Right hindlimb (tissue), 1 donor: ENCODE data around the gene EBPL.
A peak's percentile ranks its signal among the peaks of the same experiment; 100 is the strongest.

Experiments
- DNase-seq: peaks from one replicate; pipeline ENCODE4 v3.0.0-alpha.2; 2018

Gene EBPL

DNA sequence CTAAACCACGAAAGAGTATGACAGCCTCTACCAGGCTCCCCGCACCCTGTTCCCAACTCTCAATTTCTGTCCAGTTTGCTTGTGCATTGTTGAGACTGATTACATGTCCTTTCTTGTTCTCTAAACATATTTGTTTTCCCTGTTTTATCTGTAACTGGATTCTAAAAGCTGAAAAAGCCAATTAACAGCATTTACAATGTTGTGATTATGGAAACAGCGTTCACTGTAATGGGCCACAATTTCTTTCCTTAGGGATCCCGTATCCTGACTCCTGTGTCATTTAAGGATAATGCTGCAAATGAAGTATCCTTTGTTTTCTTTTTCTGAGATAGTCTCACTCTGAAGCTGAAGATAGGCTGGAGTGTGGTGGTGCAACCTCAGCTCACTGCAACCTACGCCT, 20.5 kb downstream of the EBPL start:
- DNase-seq = no peak

DNA sequence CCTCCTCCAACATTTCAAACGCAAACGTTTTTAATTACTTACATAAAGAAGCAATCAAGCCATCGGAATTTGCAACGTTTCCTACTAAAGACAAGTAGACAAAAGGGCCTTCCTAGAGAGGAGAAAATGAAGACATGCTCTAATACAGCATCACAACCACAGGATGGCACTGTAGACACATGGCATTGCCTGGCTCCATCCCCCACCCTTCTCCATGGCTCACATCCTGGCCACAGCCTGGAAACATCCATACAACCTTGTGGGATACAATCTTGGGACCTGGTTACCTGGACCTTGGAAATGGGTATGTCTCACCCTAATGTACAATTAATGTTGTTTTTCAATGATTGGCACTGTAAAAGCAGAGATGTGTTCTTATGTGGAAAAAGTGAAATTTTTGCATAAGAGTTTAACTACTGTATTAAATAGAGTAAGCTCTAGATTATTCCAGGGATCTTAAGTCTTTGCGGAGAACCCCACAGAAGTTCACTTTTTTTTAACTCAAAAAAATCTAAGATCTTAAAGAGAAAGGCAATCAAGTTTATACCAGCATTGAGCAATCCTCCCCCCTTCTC, 21.5 kb downstream of the EBPL start:
- peak; percentile 71 for DNase-seq

DNA sequence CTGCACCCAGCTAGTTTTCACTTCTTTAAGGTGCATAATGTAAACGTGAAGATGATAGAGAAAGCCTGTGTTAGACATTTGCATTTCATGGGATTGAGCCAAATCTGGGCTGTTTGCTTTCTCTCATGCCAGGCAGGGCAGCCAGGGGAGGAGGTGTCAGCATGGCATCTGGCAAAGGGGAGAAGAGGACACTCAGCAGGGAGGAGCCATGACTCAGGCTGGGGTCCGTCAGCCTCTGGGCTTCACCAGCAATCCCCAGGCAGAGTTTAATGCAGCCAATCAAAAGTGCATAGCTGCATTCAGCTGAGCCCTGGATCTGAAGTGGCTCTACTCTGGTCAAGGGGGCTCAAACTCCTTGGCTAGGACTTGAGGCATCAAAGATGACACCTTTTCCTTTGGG, 23.5 kb downstream of the EBPL start:
- DNase-seq = no peak

DNA sequence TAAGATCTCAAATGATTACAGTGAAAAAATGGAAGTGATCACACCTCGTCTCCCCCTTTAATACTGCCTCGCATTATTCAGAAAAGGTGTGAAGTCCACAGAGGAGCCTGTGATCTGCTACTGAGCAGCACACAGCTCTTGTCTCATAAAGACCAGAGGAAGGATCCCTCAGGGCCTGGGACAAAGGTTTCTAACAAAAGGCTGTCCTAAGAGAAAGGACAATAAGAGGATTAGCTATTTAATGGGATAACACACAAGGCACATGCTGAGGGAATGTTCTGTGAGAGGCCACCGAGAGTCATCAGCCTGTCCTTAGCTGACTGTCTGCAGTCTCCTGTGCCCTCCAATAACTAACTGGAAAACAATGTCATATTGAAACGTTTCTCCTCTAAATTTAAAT, 26.7 kb downstream of the EBPL start:
- DNase-seq = no peak

DNA sequence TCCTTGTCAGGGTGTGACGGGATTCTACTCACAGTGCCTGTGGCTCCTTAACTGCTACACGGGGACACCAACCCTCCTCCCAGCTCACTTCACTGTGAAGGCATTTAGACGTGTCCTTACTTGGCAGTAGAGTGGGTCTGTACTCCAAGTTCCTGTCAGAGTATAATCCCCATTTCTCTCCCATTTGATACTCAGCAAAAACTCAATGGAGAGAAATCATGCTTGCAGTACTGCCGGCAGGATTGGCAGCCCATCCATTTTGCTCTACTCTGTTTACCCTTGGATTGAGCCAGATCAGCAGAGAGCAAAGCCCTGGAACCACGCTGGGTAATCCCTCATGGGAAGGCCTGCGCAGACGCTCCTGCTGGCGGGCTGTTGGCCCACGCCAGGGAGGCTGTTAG, 34.0 kb downstream of the EBPL start:
- DNase-seq = no peak

DNA sequence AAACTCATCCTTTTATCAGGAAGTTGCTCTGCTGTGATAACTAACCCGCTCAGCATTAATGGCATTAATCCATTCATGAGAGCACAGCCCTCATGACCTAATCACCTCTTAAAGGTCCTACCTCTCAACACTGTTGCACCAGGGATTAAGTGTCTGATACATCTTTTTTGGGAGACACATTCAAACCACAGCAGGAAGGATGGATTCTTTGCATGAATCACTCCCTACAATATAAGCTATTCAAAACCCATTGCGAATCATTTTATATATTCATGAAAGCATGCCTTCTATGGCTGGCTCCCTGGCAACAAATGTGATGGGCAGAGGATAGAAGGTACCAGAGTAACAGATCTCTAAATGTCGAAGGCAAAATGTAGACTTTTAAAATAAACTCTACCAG, 35.4 kb downstream of the EBPL start:
- no peak for DNase-seq

DNA sequence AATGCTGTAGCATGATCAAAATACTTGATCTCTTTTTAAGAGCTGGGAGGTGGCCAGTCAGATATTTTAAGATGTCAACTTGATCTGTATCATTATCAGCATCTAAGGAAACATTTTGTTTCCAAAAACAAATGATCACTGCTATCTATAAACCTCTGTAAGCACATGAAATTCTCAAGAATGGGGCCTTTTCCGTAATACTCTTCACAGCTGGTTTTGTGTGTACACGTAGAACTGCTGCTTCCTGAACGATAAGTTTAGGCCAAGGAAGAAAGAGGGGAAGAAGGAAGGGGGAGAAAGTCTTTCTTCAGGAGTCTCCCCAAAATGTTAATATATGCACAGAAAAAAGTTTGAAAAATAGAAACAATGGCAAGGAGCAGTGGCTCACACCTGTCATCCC, 37.3 kb downstream of the EBPL start:
- no peak for DNase-seq

DNA sequence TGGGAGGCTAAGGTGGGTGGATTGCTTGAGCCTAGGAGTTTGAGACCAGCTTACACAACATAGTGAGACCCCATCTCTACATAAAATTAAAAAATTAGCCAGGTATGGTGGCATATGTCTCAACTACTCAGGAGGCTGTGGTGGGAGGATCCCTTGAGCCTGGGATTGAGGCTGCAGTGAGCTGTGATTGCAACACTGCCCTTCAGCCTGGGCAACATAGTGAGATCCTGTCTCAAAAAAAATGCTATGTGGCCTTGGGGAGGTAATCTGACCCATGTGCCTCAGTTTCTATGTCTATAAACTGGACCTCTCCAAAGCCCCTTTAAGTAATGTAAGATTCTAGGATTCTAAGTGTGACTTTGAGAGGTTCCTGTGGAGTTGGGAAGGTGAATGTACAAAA, 37.8 kb downstream of the EBPL start:
- no peak for DNase-seq

DNA sequence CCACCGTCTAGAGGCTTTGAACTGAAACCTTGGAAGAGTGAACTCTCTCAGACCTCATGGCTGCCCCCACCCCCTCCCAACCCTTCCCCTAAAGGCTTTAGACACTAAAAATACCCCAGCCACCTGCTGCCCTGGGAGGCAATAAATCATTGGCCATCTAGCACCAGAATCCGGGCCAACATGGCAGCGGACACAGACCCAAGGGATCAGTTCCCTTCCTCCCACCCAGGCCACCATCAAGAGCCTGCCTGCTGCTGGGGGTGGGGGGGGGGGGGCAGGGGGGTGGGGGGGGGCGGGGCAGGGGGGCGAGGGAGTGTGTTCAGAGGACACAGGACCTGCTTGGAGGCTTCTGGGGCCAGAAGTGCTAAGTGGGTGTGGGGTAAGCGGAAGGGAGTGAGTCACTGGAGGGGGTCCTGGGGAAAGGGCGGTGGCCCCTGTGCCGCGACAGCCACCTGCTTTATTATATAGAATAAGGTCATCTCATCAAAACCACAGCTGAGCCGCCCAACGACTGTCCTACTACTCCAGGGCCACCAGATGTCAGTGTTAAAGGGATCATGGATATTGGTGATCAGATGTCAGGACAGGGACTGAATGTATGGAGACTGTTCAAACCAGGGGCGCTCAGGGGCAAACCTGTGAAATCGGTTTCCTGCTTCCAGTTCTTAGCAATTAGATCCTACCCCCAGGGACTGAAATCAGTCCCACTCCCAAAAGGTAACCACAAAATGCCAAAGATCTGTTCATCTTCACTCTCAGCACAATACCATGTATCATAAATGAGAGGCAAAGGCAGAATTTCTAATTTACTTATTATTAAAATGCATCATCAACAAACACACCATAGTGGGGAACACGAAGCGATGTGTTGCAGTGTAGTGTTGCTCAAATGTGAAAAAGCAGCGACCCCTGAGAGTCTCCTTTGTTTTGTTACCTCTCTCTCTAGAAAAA, 38.7 kb downstream of the EBPL start:
- DNase-seq = peak; percentile 54

DNA sequence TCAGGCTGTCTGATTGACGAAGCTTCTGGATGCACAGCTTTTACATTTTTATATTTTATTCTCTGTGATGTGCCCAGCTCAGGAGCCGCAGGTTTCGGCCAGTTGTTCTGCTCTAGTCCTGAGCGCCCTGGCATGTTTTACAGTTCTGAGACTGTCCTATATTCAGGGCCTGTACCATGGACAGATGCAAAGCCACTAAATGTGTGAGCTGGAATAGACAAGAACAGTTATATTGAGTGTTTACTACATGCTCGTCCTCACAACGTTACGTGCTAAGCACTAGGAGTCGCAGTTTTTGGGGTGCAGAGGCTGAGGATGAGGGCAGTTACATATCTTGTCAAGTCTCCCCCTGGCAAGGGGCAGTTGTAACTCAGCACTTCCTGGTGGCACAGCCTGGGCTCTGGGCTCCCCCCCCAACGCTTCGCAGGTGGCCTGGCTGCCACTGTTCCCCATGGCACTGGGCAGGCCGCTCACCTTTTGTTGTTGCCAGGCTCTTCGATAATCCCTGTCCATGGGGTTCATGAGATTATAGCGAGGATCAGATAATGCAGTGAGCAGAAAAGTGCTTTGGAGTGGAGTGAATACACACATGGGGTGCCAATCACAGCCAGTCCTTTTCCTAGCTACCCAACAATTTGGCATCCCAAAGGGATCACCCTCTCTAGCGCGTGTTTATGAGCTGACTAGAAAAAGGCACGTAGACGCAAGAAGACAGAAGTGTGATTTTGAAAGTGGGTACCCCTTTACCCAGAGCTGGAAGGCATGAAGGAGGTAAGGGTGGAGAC, 39.5 kb downstream of the EBPL start:
- no peak for DNase-seq

DNA sequence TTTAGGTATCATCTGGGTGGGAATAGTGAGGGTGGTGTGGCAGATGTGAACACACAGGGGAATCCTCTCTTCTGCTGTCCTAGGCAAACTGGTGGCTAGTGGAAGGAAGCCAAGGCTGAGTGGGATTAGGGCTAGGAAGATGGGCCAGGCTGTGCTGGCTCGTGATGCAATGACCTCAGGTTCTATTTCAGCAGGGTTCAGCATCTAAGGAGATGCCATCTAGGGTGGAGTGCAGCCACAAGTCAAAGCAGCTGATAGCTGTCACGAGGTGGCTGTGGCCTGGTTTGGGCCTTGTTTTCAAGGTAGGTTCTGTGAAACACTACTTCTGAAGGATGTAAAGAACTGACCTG, 41.3 kb downstream of the EBPL start:
- no peak for DNase-seq

DNA sequence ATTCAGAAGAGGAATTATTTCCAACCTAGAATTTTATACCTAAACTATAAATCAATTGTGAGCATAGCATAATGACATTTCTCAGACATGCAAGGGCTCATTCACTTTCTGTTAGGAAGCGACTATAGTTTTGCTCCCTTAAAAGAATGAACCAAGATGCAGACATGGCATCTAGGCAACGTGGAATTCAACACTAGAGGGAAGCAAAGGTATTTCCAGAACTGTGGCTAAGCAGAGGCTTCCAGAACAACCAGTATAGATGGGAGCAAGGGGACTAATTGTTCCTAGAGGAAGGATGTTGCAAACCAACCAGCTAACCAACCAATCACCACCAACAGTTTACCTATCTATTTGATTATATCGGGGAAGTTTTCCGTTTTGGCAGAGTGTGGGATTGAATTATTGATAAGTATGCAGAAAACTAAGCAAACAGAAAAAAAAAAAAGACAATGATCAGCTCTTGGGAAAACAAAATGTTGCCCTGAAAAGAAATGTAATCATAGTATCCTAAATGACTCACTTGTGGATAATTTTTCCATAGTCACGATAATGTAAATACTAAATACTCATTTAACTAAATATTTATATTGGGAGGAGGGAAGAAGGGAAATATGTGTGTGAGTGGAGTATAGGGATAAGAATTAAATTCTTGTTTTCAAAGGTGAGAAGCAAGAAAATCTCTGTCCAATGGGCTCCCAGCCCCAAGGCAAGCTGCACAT, 41.9 kb downstream of the EBPL start:
- no peak for DNase-seq

DNA sequence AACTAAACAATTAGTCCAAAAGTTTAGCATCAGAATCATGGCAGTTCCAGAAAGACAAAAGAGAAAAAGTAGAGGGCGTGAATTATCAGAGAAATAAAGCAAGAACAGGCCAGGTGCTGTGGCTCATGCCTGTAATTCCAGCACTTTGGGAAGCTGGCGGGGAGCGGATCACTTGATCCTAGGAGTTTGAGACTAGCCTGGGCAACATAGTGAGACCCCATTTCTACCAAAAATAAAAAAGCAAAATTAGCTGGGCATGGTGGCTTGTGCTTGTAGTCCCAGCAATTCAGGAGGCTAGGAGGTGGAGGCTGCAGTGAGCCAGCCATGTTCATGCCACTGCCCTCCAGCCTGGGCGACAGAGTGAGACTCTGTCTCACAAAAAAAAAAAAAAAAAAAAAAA, 44.6 kb downstream of the EBPL start:
- DNase-seq = no peak

DNA sequence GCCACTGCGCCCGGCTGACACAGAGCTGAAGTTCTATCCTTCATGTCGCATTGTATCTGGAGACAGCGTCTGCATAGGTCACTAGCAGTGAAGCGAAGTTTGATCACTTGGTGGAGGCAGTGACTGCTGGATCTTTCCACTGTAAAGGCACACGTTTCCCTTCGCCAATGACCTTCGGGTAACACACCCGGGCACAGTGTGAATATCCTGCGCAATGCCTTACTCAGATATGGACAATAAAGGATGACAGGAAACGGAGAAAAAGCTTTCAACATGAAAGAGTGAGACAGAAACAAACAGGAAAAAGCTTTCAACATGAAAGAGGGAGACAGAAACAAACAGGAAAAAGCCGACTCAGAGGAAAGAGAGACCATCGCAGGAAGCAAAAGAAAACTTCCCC, 45.8 kb downstream of the EBPL start:
- no peak for DNase-seq

DNA sequence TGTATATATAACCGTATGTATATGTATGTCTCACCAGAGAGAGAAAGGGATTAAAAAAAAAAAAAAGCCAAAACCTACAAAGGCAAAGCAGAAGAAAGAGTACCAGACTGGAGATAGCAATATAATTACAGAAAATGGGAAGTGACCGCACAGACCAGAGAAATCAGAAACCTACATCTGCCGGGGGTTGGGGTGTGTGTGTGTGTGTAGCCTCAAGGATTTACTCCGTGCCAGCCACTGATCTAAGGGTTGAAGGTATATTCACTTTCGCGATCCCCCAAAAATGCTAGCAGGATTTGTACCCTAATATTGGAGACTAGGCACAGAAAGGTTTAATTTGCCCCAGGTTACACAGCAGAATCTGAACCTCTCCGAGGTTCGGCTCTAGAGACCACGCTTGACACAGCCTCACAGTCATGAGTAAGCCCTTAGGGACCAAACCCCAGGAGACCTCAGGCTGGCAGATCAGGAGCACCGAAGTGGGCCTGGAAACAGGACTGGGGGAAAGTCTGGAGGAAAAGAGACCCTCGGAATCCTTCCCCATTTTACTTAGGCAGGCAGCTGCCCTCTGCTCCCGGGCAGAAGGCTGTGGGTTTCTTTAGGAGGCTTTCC, 48.1 kb downstream of the EBPL start:
- DNase-seq = no peak

DNA sequence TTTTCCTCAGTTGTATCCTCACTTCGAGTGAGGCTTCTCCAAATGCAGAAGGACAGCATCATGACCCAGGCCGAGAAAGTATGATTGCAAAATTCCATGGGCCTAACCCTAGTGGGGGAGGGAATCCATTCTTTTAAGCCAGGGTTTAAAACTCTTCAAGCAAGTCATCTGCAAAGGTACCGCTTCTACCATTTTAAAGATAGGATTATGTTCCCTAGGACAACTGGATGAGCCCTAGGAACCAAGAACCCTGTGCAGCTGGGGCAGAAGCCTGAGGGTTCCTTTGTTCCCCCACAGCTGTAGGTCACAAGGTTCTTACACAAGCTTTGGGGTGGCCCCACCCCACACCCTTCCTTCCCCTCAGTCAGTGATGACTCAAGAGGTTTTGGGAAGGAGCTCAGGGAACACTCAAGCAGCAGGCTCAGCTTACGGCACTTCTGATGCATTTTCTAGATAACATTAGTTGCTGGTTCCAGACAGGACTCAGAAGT, 49.4 kb downstream of the EBPL start:
- no peak for DNase-seq

DNA sequence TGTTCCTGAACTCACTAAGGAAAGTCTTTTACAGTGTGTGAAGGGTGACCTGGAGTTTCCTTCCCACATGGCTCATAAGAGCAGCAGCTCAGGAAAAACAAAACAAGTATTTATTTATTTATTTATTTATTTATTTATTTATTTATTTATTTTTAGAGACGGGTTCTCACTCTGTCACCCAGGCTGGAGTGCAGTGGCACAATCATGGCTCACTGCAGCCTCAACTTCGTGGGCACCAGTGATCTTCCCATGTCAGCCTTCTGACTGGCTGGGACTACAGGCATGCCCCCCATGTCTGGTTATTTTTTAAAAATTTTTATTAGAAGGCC, 52.6 kb downstream of the EBPL start:
- DNase-seq = no peak

DNA sequence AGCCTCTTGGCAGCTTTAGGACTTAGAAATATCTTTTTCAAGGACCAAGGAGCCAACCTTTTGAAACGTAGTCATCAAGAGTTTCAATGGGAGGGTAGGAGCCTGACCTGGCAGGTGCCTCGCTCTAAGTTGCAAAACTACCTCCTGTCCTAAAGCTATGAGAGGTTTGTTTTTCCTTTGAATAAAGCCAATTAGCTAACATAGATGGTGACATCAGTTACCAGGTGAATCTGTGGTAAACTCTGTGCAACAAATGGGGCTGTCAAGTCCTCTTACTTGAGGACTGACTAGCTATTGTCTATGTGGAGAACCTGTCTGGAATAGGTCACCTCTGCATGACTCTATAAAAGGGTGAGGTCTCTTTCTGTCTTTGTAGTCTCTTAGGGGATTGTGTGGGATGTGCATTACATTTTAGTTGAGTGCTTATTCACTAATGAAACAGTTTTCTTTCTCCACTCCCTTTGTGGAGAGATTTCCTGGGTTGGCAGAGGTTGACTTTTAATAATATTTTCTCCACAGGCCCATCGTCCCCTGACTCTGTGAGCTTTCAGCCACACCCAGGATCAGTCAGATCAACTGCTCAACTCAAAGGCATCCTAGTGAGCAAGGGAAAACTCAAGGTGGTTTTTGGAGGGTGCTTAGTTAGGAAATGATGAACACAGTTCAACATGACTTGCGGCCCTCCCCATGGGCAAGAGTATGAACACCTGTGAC, 53.1 kb downstream of the EBPL start:
- no peak for DNase-seq

DNA sequence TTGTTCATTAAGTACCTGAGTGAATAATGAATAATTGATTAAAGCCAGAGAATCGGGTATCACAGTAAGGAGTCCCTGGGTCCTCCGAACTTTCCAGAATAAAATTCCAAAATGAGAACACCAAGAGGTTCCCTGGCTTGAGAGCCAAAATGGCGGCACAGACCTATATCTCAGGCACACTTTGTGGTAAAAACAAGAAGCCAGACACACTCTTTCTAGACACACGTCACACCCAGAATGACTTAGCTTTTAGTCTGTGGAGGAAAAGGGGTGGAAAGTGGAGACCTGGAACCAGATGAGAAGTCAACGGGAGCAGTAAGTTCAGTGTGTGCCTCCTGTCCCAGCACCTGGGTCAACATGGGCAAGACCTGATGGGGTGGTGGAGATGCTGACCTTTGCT, 54.6 kb downstream of the EBPL start:
- no peak for DNase-seq

DNA sequence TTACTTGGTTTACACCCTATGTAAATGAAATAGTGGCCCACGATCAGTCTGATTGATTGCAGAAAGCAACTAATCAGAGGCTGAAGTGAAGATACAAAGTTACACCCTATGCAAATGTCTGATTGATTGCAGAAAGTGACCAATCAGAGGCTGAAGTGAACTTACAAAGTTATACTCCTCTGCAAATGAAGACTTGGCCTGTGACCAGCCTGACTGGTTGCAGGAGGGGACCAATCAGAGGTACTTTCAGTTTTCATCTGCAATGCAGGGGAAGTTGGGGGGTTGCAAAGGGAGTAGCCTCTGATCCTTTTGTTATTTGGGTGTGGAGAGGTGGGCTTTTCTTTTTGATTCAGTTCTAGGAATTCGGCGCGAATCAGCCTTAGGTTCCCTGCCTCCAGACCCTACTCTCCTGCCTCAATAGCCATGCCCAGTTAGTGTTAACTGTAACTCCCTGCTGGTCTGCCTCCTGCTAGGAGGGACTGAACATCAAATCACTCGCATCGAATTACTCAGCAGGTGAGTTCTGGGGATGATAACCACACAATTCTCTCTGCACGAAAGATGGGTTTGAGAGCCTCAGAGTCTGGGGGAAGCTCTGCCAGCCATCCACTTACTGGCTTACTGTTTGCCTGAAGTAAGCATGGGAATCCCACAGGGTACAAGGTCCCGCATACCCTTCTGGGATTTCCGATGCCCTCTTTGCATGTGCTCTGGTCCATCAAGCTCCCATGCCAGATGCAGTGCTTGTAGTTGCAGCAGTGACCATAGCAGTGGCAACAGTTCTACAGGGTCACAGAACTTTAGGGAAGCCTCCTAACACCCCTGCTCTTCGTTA, 55.5 kb downstream of the EBPL start:
- DNase-seq = no peak

DNA sequence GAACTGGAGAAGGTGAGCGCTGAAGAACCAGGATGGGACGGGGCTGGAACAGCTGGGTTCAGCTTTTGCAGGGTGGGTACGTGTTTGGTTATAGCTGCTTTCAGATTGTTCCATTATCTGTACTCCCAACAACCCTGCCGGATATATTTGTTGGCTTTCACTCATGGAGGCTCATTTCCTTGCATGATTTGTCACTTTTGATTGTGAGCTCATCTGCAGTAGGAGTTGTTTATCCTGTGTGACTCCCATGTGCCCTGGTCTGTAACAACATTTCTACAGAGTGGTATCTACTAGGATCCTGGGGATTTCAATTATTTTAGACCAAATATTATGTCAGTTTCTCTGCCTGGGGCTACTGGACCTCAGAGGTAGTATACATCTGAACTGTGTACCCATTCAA, 57.6 kb downstream of the EBPL start:
- no peak for DNase-seq
